GM21529 (cell line): Measurements from ENCODE around the gene MPHOSPH9.
A peak's percentile ranks its signal among the peaks of the same experiment; 100 is the strongest.

ENCODE experiments used
- ATAC-seq: cut with Tn5 transposase; IDR thresholded peaks from one replicate; pipeline ENCODE4 v1.9.1; 2021; ENCODE audit not compliant: unreplicated experiment

MPHOSPH9 gene

GRCh38 chr12:123132951-123133619 is 99.9 kb downstream of the MPHOSPH9 start:
- no peak for ATAC-seq

- ATAC-seq, result no peak
These were observed 101.0 kb downstream of the MPHOSPH9 start for GRCh38 chr12:123131879-123132402.

- no peak for ATAC-seq
These were observed 101.6 kb downstream of the MPHOSPH9 start for GRCh38 chr12:123131291-123131832.

GRCh38 chr12:123129621-123130020 is 103.3 kb downstream of the MPHOSPH9 start:
- ATAC-seq, result no peak

- no peak for ATAC-seq
These were observed 105.8 kb downstream of the MPHOSPH9 start for GRCh38 chr12:123127182-123127495.

GRCh38 chr12:123126294-123127181 is 106.4 kb downstream of the MPHOSPH9 start:
- no peak for ATAC-seq

GRCh38 chr12:123122626-123123025 is 110.3 kb downstream of the MPHOSPH9 start:
- no peak for ATAC-seq

- no peak for ATAC-seq
These were observed 111.3 kb downstream of the MPHOSPH9 start for GRCh38 chr12:123121670-123122069.

- ATAC-seq, result peak; percentile 30
These were observed 112.3 kb downstream of the MPHOSPH9 start for GRCh38 chr12:123120452-123121166.

- peak; percentile 85 for ATAC-seq
These were observed 113.1 kb downstream of the MPHOSPH9 start for GRCh38 chr12:123119808-123120207.

- ATAC-seq, result no peak
These were observed 114.4 kb downstream of the MPHOSPH9 start for GRCh38 chr12:123118497-123118896.

GRCh38 chr12:123115409-123116121 is 117.4 kb downstream of the MPHOSPH9 start:
- ATAC-seq, result peak; percentile 40

- no peak for ATAC-seq
These were observed 118.4 kb downstream of the MPHOSPH9 start for GRCh38 chr12:123114304-123115083.

- no peak for ATAC-seq
These were observed 119.9 kb downstream of the MPHOSPH9 start for GRCh38 chr12:123113026-123113425.

GRCh38 chr12:123111498-123112165 is 121.3 kb downstream of the MPHOSPH9 start:
- no peak for ATAC-seq

- ATAC-seq, result no peak
These were observed 123.6 kb downstream of the MPHOSPH9 start for GRCh38 chr12:123109319-123109772.

GRCh38 chr12:123108682-123109066 is 124.3 kb downstream of the MPHOSPH9 start:
- ATAC-seq, result no peak

GRCh38 chr12:123107926-123108681 is 124.8 kb downstream of the MPHOSPH9 start:
- ATAC-seq, result no peak
